HepG2 (cell line): Measurements from ENCODE around the gene CCNJL. TPM values are rescaled to one million over a fixed set of nuclear protein-coding genes. Genes with fewer than 3 reads are reported as not detected.

Experiments used
- ARID3A ChIP-seq: IDR thresholded peaks from 2 replicates; pipeline ENCODE4 v1.6.1; 2012; ENCODE audit warnings: low read depth, low read length, improper control_type of control experiment
- ATF1 ChIP-seq: IDR thresholded peaks from 2 replicates; pipeline ENCODE4 v1.6.1; 2016; ENCODE audit warnings: mild to moderate bottlenecking, control low read depth
- ATF3 ChIP-seq: sonication (generic); formaldehyde crosslinking; IDR thresholded peaks from 2 replicates; pipeline ENCODE4 v1.4.0; 2020; ENCODE audit warnings: missing genetic modification reagents
- ATF7-NPFF ChIP-seq: sonication (generic); formaldehyde crosslinking; IDR thresholded peaks from 2 replicates; pipeline ENCODE4 v1.8.1; 2023; ENCODE audit warnings: mild to moderate bottlenecking, low read depth, missing genetic modification reagents, moderate library complexity
- DR1 ChIP-seq: sonication (generic); formaldehyde crosslinking; IDR thresholded peaks from 2 replicates; pipeline ENCODE4 v1.8.0; 2021; ENCODE audit warnings: mild to moderate bottlenecking, missing genetic modification reagents, inconsistent platforms
- EEA1 ChIP-seq: sonication (generic); formaldehyde crosslinking; IDR thresholded peaks from 2 replicates; pipeline ENCODE4 v1.5.1; 2020; ENCODE audit warnings: mild to moderate bottlenecking, missing genetic modification reagents, borderline replicate concordance
- EP300 ChIP-seq, 3 experiments: sonication (generic) in 1 of 3; formaldehyde crosslinking in 1 of 3; IDR thresholded peaks; 2 replicates each; pipeline versions ENCODE4 v1.5.1 to v1.6.1; 2011 to 2020; ENCODE audit warnings: low read depth in 2 of 3, low read length in 2 of 3, borderline replicate concordance in 1 of 3, improper control_type of control experiment in 1 of 3, mild to moderate bottlenecking in 1 of 3, missing genetic modification reagents in 1 of 3, moderate library complexity in 1 of 3
- ETV5 ChIP-seq: IDR thresholded peaks from 2 replicates; pipeline ENCODE4 v1.6.1; 2018; ENCODE audit warnings: missing biosample characterization, missing genetic modification reagents, inconsistent platforms, borderline replicate concordance
- ETV6 ChIP-seq: sonication (generic); formaldehyde crosslinking; conservative IDR thresholded peaks from 2 replicates; pipeline ENCODE4 v1.4.0; 2020; ENCODE audit warnings: missing genetic modification reagents
- GATAD1 ChIP-seq: IDR thresholded peaks from 2 replicates; pipeline ENCODE4 v1.6.1; 2016; ENCODE audit warnings: missing genetic modification reagents, missing compliant biosample characterization
- JUN ChIP-seq: sonication (generic); formaldehyde crosslinking; IDR thresholded peaks from 2 replicates; pipeline ENCODE4 v1.4.0; 2020; ENCODE audit warnings: mild to moderate bottlenecking, missing genetic modification reagents
- LCORL ChIP-seq, 2 experiments: fragments of 450-650 bp in 1 of 2; sonication (generic) in 1 of 2; formaldehyde crosslinking in 1 of 2; IDR thresholded peaks; 2 replicates each; pipeline versions ENCODE4 v1.5.0 to v1.6.1; 2017 to 2020; ENCODE audit warnings: antibody characterized with exemption in 1 of 2, missing genetic modification reagents in 1 of 2
- NCOA5 ChIP-seq: sonication (generic); formaldehyde crosslinking; IDR thresholded peaks from 2 replicates; pipeline ENCODE4 v1.4.0; 2020; ENCODE audit warnings: missing genetic modification reagents
- PCBP2 ChIP-seq: fragments of 200-400 bp; formaldehyde crosslinking; optimal IDR thresholded peaks from 2 replicates; pipeline ENCODE3; 2018; ENCODE audit warnings: low read length, low read depth; ENCODE audit not compliant: poor library complexity, severe bottlenecking
- SCMH1 ChIP-seq: sonication (generic); formaldehyde crosslinking; IDR thresholded peaks from 2 replicates; pipeline ENCODE4 v1.9.0; 2021; ENCODE audit warnings: missing genetic modification reagents, mild to moderate bottlenecking, borderline replicate concordance
- SOX6 ChIP-seq, 2 experiments: fragments of 450-650 bp in 1 of 2; sonication (generic) in 1 of 2; formaldehyde crosslinking in 1 of 2; IDR thresholded peaks; 2 replicates each; pipeline versions ENCODE4 v1.4.0 to v1.6.1; 2017 to 2020; ENCODE audit warnings: antibody characterized with exemption in 1 of 2, mild to moderate bottlenecking in 1 of 2, missing genetic modification reagents in 1 of 2
- SP1 ChIP-seq, 2 experiments: fragments of 450-650 bp in 1 of 2; sonication (generic) in 1 of 2; formaldehyde crosslinking in 1 of 2; IDR thresholded peaks; 2 replicates each; pipeline versions ENCODE4 v1.4.0 to v1.6.1; 2016 to 2020; ENCODE audit warnings: missing genetic modification reagents in 1 of 2
- TAF1 ChIP-seq: sonication (generic); formaldehyde crosslinking; IDR thresholded peaks from 2 replicates; pipeline ENCODE4 v1.4.0; 2020; ENCODE audit warnings: missing genetic modification reagents
- THAP11 ChIP-seq: IDR thresholded peaks from 2 replicates; pipeline ENCODE4 v1.6.1; 2016; ENCODE audit warnings: missing biosample characterization, missing genetic modification reagents
- YEATS2 ChIP-seq: sonication (generic); formaldehyde crosslinking; IDR thresholded peaks from 2 replicates; pipeline ENCODE4 v1.4.0; 2020; ENCODE audit warnings: missing genetic modification reagents, borderline replicate concordance
- ZNF10 ChIP-seq: sonication (generic); formaldehyde crosslinking; IDR thresholded peaks from 2 replicates; pipeline ENCODE4 v1.4.0; 2020; ENCODE audit warnings: mild to moderate bottlenecking, low read depth, missing genetic modification reagents, borderline replicate concordance
- ZNF563 ChIP-seq: sonication (generic); formaldehyde crosslinking; IDR thresholded peaks from 2 replicates; pipeline ENCODE4 v1.8.0; 2022; ENCODE audit warnings: mild to moderate bottlenecking, moderate library complexity, missing genetic modification reagents
- ZNF567 ChIP-seq: sonication (generic); formaldehyde crosslinking; IDR thresholded peaks from 2 replicates; pipeline ENCODE4 v1.8.1; 2023; ENCODE audit warnings: mild to moderate bottlenecking, missing genetic modification reagents, borderline replicate concordance
- ZNF607 ChIP-seq: sonication (generic); formaldehyde crosslinking; IDR thresholded peaks from 2 replicates; pipeline ENCODE4 v1.5.1; 2020; ENCODE audit warnings: missing genetic modification reagents, mild to moderate bottlenecking, borderline replicate concordance
- ZNF652 ChIP-seq: IDR thresholded peaks from 2 replicates; pipeline ENCODE4 v1.6.1; 2016; ENCODE audit warnings: low read depth, borderline replicate concordance
- ZNF724P ChIP-seq: sonication (generic); formaldehyde crosslinking; IDR thresholded peaks from 2 replicates; pipeline ENCODE4 v1.8.0; 2022; ENCODE audit warnings: missing genetic modification reagents, borderline replicate concordance
- polyA plus RNA-seq, 8 experiments: library from polyadenylated mRNA; depleted of rRNA in 3 of 8; stranded (reverse) in 7 of 8; unstranded in 1 of 8; fragments of >200 nt; fragmentation: Illumina TruSeq in 4 of 8; extraction: Trizol in 4 of 8; gene quantifications; 2 replicates each; pipeline versions ENCODE4 v1.2.1 to v1.2.3, GENCODE V29; 2011 to 2016; ENCODE audit warnings: low read depth in 4 of 8, missing spikeins in 1 of 8, mixed read lengths in 1 of 8; ENCODE audit not compliant: insufficient read depth in 1 of 8
- total RNA-seq, 5 experiments: library from RNA; depleted of rRNA; stranded (reverse); fragments of >200 nt; fragmentation: Illumina TruSeq; extraction: Trizol; gene quantifications; 2 replicates each; pipeline ENCODE4 v1.2.3, GENCODE V29; 2016; ENCODE audit warnings: low read depth in 1 of 5
- TF ChIP-seq, protein P1 (sequence below): sonication (generic); formaldehyde crosslinking; IDR thresholded peaks from 2 replicates; pipeline ENCODE4 v1.5.0; 2020; ENCODE audit warnings: mild to moderate bottlenecking, missing genetic modification reagents, borderline replicate concordance

Gene CCNJL
- total and polyA plus RNA-seq, 2 of the 13 experiments (the other 11 are each of a cell fraction or from before 2014, with no cell fraction given) = 1.6 to 4.4 TPM

- TF ChIP-seq, protein P1, sequence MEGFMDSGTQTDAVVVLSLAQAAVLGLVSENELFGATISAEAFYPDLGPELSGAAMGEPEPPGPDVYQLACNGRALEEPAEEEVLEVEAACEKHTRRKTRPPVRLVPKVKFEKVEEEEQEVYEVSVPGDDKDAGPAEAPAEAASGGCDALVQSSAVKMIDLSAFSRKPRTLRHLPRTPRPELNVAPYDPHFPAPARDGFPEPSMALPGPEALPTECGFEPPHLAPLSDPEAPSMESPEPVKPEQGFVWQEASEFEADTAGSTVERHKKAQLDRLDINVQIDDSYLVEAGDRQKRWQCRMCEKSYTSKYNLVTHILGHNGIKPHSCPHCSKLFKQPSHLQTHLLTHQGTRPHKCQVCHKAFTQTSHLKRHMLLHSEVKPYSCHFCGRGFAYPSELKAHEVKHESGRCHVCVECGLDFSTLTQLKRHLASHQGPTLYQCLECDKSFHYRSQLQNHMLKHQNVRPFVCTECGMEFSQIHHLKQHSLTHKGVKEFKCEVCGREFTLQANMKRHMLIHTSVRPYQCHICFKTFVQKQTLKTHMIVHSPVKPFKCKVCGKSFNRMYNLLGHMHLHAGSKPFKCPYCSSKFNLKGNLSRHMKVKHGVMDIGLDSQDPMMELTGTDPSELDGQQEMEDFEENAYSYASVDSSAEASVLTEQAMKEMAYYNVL = peak; percentile 57; the same call in 1 of the 2 replicates
- TF ChIP-seq ETV5 (peak; percentile 79; the same call in 1 of the 2 replicates), SCMH1 (CRISPR knock-in tag) (no peak), EP300 (IDR thresholded peaks at IDR 0.05; ENCODE audit: low read depth in 2 of 2, low read length in 2 of 2) (peak; percentile 48 to 73; a peak in 3 of 4 replicates), EP300 (CRISPR knock-in tag; IDR thresholded peaks at IDR 0.05; ENCODE audit: borderline replicate concordance) (peak; percentile 54; the same call in 1 of the 2 replicates), ARID3A (peak; percentile 58; the same call in 1 of the 2 replicates), YEATS2 (no peak; the same call in 1 of the 2 replicates), GATAD1 (CRISPR knock-in tag) (no peak), ZNF567 (no peak), EEA1 (no peak), ZNF563 (CRISPR knock-in tag) (no peak), SP1 (IDR thresholded peaks at IDR 0.05) (no peak), SP1 (CRISPR knock-in tag; IDR thresholded peaks at IDR 0.05) (no peak), SOX6 (IDR thresholded peaks at IDR 0.05) (no peak), SOX6 (CRISPR knock-in tag; IDR thresholded peaks at IDR 0.05) (peak; percentile 64; the same call in 1 of the 2 replicates), ETV6 (CRISPR knock-in tag) (no peak), ATF3 (CRISPR knock-in tag) (0 out of 2 replicates have a peak, but pooled peaks have one; percentile 58), THAP11 (CRISPR knock-in tag) (peak; percentile 58), LCORL (IDR thresholded peaks at IDR 0.05) (no peak), LCORL (CRISPR knock-in tag; IDR thresholded peaks at IDR 0.05) (0 out of 2 replicates have a peak, but pooled peaks have one; percentile 37), ATF1 (CRISPR knock-in tag) (0 out of 2 replicates have a peak, but pooled peaks have one; percentile 24), ZNF10 (CRISPR knock-in tag) (no peak), ZNF724P (no peak), JUN (CRISPR knock-in tag) (no peak), ZNF652 (CRISPR knock-in tag) (no peak), ATF7-NPFF (CRISPR knock-in tag) (no peak), ZNF607 (CRISPR knock-in tag) (no peak), NCOA5 (CRISPR knock-in tag) (no peak), TAF1 (CRISPR knock-in tag) (no peak), DR1 (no peak), PCBP2 (no peak)
These were observed 3.6 kb upstream of the CCNJL start (continued) for GRCh38 chr5:160315968-160316367.
